Lower leg skin (tissue), 3 donors: ENCODE results near the gene MAP2.

Source experiments
- CTCF ChIP-seq, 3 donors: fragments of 450-650 bp; IDR thresholded peaks; one replicate each; pipeline ENCODE4 v1.5.1; 2016; ENCODE audit warnings: antibody characterized with exemption in 3 of 3, mild to moderate bottlenecking in 3 of 3, moderate library complexity in 2 of 3
- POLR2A ChIP-seq, 2 donors: fragments of 450-650 bp; IDR thresholded peaks; one replicate each; pipeline ENCODE4 v1.6.1; 2016 to 2017; ENCODE audit warnings: antibody characterized with exemption in 2 of 2, mild to moderate bottlenecking in 1 of 2, moderate library complexity in 1 of 2

- no peak for TF ChIP-seq POLR2A (IDR thresholded peaks at IDR 0.05)
- no peak for TF ChIP-seq CTCF (IDR thresholded peaks at IDR 0.05)
Observed at GRCh38 chr2:209525331-209525730, 101.5 kb downstream of the MAP2 start.
